CD4-positive, alpha-beta T cell (primary cell): ENCODE results near the gene ACAD11. TPM values are rescaled to one million over a fixed set of nuclear protein-coding genes. Genes with fewer than 3 reads are reported as not detected.

Experiments used
- ATAC-seq: fragments of 200-7000 bp; cut with Tn5 transposase; one replicate; pipeline ENCODE4 v1.10.0; 2022; ENCODE audit warnings: mild to moderate bottlenecking; ENCODE audit not compliant: poor library complexity
- CTCF ChIA-PET: fragments of 350-600 bp; sonication (Branson Sonifier 250); formaldehyde crosslinking; loops from one replicate; lab custom pipeline; 2021; ENCODE audit warnings: antibody characterized with exemption, inconsistent platforms; lab: Charles Lee
- POLR2A ChIA-PET: fragments of 350-600 bp; sonication (Branson Sonifier 250); formaldehyde crosslinking; loops from one replicate; lab custom pipeline; 2021; ENCODE audit warnings: antibody characterized with exemption, inconsistent platforms; lab: Charles Lee
- DNase-seq, 14 experiments: peaks; one replicate each; pipeline ENCODE4 v3.0.0-alpha.2; 2013 to 2020; ENCODE audit warnings: mixed read lengths in 2 of 14
- H3K27ac ChIP-seq, 2 donors: one replicate each; pipeline versions ENCODE4 v1.5.1 to v1.7.0; 2013; ENCODE audit warnings: low read length in 2 of 2, low read depth in 1 of 2, mild to moderate bottlenecking in 1 of 2
- H3K27me3 ChIP-seq, 2 experiments: 1 replicate in 1 of 2; 2 replicates in 1 of 2; pipeline versions ENCODE4 v1.6.1 to v1.7.0; 2013; ENCODE audit warnings: low read length in 2 of 2, control low read depth in 1 of 2, mild to moderate bottlenecking in 1 of 2, moderate library complexity in 1 of 2; ENCODE audit not compliant: insufficient read depth in 2 of 2, control insufficient read depth in 1 of 2
- H3K36me3 ChIP-seq: one replicate; pipeline ENCODE4 v1.6.1; 2013; ENCODE audit warnings: low read length, control low read depth; ENCODE audit not compliant: insufficient read depth
- H3K4me1 ChIP-seq: one replicate; pipeline ENCODE4 v1.6.1; 2013; ENCODE audit warnings: low read length, control low read depth; ENCODE audit not compliant: insufficient read depth
- H3K4me3 ChIP-seq: one replicate; pipeline ENCODE4 v1.5.1; 2013; ENCODE audit warnings: mild to moderate bottlenecking, low read length, moderate library complexity
- H3K9me3 ChIP-seq, 2 experiments: 1 replicate in 1 of 2; 2 replicates in 1 of 2; pipeline versions ENCODE4 v1.6.1 to v1.7.0; 2013; ENCODE audit warnings: low read length in 2 of 2, mild to moderate bottlenecking in 2 of 2, control low read depth in 1 of 2, moderate library complexity in 1 of 2; ENCODE audit not compliant: control insufficient read depth in 1 of 2, insufficient read depth in 1 of 2
- H3K27ac Mint-ChIP-seq: one replicate; pipeline ENCODE4 v1.8.0; 2020; ENCODE audit warnings: mixed read lengths
- H3K27me3 Mint-ChIP-seq: one replicate; pipeline ENCODE4 v1.8.0; 2021; ENCODE audit warnings: mixed read lengths
- H3K36me3 Mint-ChIP-seq: one replicate; pipeline ENCODE4 v1.8.0; 2021; ENCODE audit warnings: low read depth, mixed read lengths
- H3K4me1 Mint-ChIP-seq: one replicate; pipeline ENCODE4 v1.8.0; 2021; ENCODE audit warnings: low read depth, mixed read lengths
- H3K4me3 Mint-ChIP-seq: one replicate; pipeline ENCODE4 v1.8.0; 2020; ENCODE audit warnings: mild to moderate bottlenecking, mixed read lengths
- H3K9me3 Mint-ChIP-seq: one replicate; pipeline ENCODE4 v1.8.0; 2020; ENCODE audit warnings: mixed read lengths
- intact Hi-C, 2 experiments: fragments of 100-400 bp; cut with DNase I in 1 of 2; cut with micrococcal nuclease in 1 of 2; formaldehyde crosslinking; loops; one replicate each; pipeline versions ENCODE4 v1.15.1 to v1.9.0; 2023 to 2025; cut with DNase I, micrococcal nuclease
- total RNA-seq, 174 experiments: library from RNA in 2 of 174; stranded (reverse) in 2 of 174; gene quantifications; one replicate each; pipeline ENCODE4 v1.2.3 and lab custom pipeline; 2021 to 2026
- TF ChIP-seq, protein P1 (sequence below): fragments of 200-600 bp; IDR thresholded peaks from one replicate; pipeline ENCODE4 v1.8.0; 2022; ENCODE audit warnings: antibody characterized with exemption, mild to moderate bottlenecking

The ACAD11 gene
- total RNA-seq, 2 experiments from 2014 or later, result 26.6 to 27.9 TPM

DNA sequence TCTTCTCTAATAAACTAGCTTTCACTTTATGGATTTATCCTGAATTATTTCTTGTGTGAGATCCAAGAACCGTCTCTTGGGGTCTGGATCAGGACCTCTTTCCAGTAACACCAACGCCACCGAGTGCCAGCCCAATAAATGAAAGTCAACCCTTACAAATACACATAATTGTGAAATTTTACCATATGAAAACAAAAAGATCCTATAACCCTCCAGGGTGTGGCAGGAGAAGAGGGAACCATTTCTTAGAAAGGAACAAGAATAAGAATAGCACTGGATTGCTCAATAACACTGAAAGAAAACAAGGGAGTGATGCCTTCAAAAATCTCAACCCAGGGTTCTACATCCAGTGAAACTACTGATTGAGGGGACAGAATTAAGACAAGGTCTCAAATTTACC lies 114.1 kb downstream of the ACAD11 start:
- H3K4me3 Mint-ChIP-seq, result no peak overlapping the region
- no peaks in the 10 kb centered on the region for H3K27me3 ChIP-seq
- ChIA-PET POLR2A (no interaction called here), CTCF (interaction anchor here (0.6 to 1.0 kb wide), 2 partner anchors 9 to 82 kb away, joined by 3 read pairs; no protein-coding TSS in a partner anchor)
- H3K36me3 ChIP-seq, result peaks cover 8% of the 10 kb centered on the region
- no peaks in the 10 kb centered on the region for H3K9me3 Mint-ChIP-seq
- peaks cover 9% of the 10 kb centered on the region for H3K4me1 Mint-ChIP-seq
- no peak overlapping the region for H3K4me3 ChIP-seq
- H3K27ac Mint-ChIP-seq, result no peak overlapping the region
- TF ChIP-seq, protein P1, sequence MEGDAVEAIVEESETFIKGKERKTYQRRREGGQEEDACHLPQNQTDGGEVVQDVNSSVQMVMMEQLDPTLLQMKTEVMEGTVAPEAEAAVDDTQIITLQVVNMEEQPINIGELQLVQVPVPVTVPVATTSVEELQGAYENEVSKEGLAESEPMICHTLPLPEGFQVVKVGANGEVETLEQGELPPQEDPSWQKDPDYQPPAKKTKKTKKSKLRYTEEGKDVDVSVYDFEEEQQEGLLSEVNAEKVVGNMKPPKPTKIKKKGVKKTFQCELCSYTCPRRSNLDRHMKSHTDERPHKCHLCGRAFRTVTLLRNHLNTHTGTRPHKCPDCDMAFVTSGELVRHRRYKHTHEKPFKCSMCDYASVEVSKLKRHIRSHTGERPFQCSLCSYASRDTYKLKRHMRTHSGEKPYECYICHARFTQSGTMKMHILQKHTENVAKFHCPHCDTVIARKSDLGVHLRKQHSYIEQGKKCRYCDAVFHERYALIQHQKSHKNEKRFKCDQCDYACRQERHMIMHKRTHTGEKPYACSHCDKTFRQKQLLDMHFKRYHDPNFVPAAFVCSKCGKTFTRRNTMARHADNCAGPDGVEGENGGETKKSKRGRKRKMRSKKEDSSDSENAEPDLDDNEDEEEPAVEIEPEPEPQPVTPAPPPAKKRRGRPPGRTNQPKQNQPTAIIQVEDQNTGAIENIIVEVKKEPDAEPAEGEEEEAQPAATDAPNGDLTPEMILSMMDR, result no peak
- no peaks in the 10 kb centered on the region for H3K4me1 ChIP-seq
- H3K27me3 Mint-ChIP-seq, result no peaks in the 10 kb centered on the region
- peaks cover 9% of the 10 kb centered on the region for H3K36me3 Mint-ChIP-seq
- H3K27ac ChIP-seq, result no peak overlapping the region
- H3K9me3 ChIP-seq, result no peaks in the 10 kb centered on the region
- ATAC-seq, result no peak
- no peak for DNase-seq
- intact Hi-C loops, result no loop called here

DNA sequence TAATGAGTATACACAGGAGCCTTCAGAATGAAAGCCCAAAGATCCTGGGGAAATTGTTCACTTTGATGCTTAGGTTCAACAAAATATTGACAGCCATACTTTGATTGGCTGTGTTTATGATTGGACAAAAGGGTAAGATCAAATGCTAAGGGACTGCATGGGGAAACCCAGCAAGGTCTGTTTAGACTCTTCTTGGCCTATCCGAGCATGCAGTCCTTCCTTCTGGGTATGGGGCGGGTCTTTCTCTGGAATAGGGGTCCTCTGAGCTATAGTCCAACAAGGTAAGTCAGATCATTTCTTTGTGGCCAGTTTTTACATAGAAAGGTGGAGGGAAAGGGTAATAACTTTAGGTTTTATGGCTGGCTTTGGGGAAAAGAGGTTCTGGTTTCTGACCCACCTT lies 115.5 kb downstream of the ACAD11 start:
- intact Hi-C loops, result no loop called here
- peaks cover 19% of the 10 kb centered on the region for H3K36me3 ChIP-seq
- POLR2A ChIA-PET, result no interaction called here

DNA sequence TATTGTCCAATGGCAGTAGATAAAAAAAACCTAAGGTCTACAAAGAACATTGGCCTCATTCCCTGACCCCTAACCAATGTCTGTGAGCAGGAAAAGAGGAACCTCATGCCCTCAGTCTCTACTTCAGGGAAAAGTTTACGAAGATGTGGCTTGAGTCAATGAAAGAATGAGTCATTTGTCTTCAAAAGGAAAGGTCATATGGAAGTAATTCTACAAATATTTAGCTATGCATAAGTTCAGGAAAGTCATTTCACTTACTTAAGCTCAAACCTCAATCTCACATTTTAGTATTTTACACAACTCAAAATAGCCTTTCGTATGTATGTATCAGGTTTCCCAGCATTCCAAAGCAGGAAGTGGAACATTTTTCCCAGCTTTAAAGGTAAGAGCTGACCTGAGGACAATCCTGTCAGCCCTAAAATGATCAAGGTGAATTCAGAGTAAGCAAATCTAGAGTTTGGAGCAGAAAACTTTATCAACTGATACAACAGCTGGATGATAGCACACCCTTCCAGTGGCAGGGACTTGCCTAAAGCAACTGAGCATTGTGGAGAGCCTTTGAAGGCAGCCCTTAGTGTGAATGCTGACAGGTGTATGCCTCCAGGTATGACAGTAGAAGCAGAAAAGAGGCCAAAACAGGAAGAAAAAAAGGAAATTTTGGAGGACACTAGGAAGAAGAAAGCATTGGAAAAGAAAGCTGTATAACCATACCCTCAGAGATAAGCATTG lies 116.4 kb downstream of the ACAD11 start:
- Histone ChIP-seq H3K36me3 (peaks cover 27% of the 10 kb centered on the region), H3K9me3 (no peaks in the 10 kb centered on the region), H3K27me3 (no peaks in the 10 kb centered on the region), H3K4me1 (no peaks in the 10 kb centered on the region), H3K4me3 (no peak overlapping the region), H3K27ac (no peak overlapping the region)
- ATAC-seq (no peak), DNase-seq (peak in 2 of 14 experiments; percentile 20 to 25)
- ChIA-PET CTCF (no interaction called here), POLR2A (no interaction called here)
- no peak overlapping the region for H3K4me3 Mint-ChIP-seq
- TF ChIP-seq, protein P1, result no peak
- no peak overlapping the region for H3K27ac Mint-ChIP-seq
- H3K36me3 Mint-ChIP-seq, result peaks cover 26% of the 10 kb centered on the region
- H3K4me1 Mint-ChIP-seq, result no peaks in the 10 kb centered on the region
- H3K9me3 Mint-ChIP-seq, result no peaks in the 10 kb centered on the region
- no peaks in the 10 kb centered on the region for H3K27me3 Mint-ChIP-seq
- intact Hi-C loops, result no loop called here

More for the DNA sequence above, 115.5 kb downstream of the ACAD11 start:
- Mint-ChIP-seq H3K27ac (no peak overlapping the region), H3K4me3 (no peak overlapping the region), H3K4me1 (no peaks in the 10 kb centered on the region), H3K36me3 (peaks cover 18% of the 10 kb centered on the region), H3K27me3 (no peaks in the 10 kb centered on the region), H3K9me3 (no peaks in the 10 kb centered on the region)
- Histone ChIP-seq H3K27me3 (no peaks in the 10 kb centered on the region), H3K9me3 (no peaks in the 10 kb centered on the region), H3K4me3 (no peak overlapping the region), H3K4me1 (no peaks in the 10 kb centered on the region), H3K27ac (no peak overlapping the region)
- DNase-seq (no peak), ATAC-seq (no peak)
- TF ChIP-seq, protein P1, result no peak
- CTCF ChIA-PET, result no interaction called here
